Putamen (tissue), 1 donor: ENCODE data around the gene DTD2.

ENCODE experiments used
- DNase-seq: peaks from one replicate; pipeline ENCODE4 v3.0.0-alpha.2; 2016; ENCODE audit warnings: low spot score

DTD2 gene

GRCh38 chr14:31405106-31405505 lies 52.2 kb downstream of the DTD2 start:
- DNase-seq: no peak

GRCh38 chr14:31403707-31404106 lies 53.6 kb downstream of the DTD2 start:
- no peak for DNase-seq

- no peak for DNase-seq
Measured at GRCh38 chr14:31402764-31403439, 54.4 kb downstream of the DTD2 start.

- DNase-seq: no peak
Measured at GRCh38 chr14:31401369-31401932, 55.9 kb downstream of the DTD2 start.

GRCh38 chr14:31400031-31400638 lies 57.2 kb downstream of the DTD2 start:
- no peak for DNase-seq
